GM18873 (cell line): Measurements from ENCODE around the gene REST.
"Not testable (repeated sequence)": the region's sequence is repeated elsewhere in the genome, so short reads cannot be mapped to it uniquely, and the experiment has no call there.

ENCODE experiments used
- ATAC-seq: cut with Tn5 transposase; IDR thresholded peaks from one replicate; pipeline ENCODE4 v1.9.1; 2021; ENCODE audit warnings: mild to moderate bottlenecking, moderate library complexity, moderate number of reproducible peaks; ENCODE audit not compliant: unreplicated experiment, low FRiP score

REST gene, protein sequence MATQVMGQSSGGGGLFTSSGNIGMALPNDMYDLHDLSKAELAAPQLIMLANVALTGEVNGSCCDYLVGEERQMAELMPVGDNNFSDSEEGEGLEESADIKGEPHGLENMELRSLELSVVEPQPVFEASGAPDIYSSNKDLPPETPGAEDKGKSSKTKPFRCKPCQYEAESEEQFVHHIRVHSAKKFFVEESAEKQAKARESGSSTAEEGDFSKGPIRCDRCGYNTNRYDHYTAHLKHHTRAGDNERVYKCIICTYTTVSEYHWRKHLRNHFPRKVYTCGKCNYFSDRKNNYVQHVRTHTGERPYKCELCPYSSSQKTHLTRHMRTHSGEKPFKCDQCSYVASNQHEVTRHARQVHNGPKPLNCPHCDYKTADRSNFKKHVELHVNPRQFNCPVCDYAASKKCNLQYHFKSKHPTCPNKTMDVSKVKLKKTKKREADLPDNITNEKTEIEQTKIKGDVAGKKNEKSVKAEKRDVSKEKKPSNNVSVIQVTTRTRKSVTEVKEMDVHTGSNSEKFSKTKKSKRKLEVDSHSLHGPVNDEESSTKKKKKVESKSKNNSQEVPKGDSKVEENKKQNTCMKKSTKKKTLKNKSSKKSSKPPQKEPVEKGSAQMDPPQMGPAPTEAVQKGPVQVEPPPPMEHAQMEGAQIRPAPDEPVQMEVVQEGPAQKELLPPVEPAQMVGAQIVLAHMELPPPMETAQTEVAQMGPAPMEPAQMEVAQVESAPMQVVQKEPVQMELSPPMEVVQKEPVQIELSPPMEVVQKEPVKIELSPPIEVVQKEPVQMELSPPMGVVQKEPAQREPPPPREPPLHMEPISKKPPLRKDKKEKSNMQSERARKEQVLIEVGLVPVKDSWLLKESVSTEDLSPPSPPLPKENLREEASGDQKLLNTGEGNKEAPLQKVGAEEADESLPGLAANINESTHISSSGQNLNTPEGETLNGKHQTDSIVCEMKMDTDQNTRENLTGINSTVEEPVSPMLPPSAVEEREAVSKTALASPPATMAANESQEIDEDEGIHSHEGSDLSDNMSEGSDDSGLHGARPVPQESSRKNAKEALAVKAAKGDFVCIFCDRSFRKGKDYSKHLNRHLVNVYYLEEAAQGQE

DNA sequence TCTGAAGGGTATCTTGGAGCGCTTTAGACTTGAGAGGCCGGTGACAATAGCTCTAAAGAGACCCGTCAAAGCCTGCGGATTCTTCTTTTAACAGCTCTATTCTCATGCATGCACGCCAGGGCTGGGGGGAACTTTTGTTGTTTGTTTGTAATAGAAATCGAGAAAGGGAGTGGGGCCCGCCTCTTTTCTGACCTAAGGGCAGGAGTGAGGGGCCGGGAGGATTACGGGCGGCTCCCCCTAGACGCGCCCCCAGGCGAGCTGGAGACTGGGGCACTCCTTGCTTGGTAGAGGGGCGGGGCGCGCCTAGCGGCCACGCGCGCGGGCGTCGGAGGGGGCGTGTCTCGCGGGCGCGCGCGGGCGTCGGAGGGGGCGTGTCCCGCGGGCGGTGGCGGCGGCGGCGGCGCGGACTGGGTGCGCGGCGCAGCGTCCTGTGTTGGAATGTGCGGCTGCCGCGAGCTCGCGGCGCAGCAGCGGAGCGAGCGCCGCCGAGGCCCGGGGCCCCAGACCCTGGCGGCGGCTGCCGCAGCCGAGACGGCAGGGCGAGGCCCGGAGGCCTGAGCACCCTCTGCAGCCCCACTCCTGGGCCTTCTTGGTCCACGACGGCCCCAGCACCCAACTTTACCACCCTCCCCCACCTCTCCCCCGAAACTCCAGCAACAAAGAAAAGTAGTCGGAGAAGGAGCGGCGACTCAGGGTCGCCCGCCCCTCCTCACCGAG, at the start of gene REST:
Gene REST, plus strand, starts transcription at position 412 of the 717 bp plus-strand sequence. CDS start 2,739 bp downstream, outside the sequence.
- ATAC-seq: peak; percentile 37

DNA sequence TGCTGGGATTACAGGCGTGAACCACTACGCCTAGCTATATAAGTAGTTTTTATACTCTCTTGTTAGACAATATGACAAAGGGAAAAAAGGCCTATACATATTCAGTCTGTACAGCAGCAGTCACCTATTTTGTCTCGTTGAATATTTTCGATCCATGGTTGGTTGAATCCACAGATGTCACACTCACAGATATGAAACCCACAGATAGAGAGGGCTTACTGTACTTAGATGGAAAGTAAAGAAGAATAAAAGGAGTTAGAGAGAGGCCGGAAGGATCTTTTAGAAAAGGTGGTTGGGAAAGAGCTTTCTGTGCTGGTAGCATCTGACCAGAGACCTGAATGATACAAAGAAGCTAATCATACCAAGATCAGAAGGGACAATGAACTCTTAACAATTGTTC, 47.9 kb upstream of the REST start:
- no peak for ATAC-seq

DNA sequence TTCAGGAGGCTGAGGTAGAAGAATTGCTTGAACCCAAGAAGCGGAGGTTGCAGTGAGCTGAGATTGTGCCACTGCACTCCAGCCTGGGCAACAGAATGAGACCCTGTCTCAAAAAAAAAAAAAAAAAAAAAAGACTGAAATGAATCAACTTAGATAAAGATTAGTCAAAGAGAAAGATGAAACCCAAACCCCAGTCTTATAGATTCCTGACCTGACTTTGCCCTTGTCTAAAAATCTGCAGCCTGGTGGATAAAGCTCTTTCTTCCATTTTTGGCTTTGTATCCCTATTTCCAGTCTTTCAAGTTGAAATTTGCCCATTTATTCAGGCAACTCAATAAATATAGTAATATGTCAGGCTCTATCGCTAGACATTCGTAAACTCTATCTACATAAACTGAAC, 46.9 kb upstream of the REST start:
- ATAC-seq: peak; percentile 50

DNA sequence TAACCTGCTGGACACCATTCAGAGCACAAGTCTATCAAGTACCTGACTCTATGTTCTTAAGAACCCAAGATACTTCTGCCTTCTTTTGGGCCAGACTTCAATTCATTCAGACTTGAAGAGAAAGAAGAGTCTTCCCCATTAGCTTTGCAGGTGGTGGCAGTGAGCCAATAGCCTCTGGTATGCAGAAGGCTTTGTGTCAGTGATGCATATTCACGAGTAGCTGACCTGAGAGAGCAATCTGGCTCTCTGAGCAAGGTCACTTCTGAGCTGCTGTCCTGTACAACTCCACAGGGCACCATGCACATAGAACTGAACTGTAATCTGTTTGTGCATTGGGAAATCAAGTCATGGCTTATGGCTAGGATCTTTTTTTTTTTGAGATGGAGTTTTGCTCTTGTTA, 46.3 kb upstream of the REST start:
- no peak for ATAC-seq

DNA sequence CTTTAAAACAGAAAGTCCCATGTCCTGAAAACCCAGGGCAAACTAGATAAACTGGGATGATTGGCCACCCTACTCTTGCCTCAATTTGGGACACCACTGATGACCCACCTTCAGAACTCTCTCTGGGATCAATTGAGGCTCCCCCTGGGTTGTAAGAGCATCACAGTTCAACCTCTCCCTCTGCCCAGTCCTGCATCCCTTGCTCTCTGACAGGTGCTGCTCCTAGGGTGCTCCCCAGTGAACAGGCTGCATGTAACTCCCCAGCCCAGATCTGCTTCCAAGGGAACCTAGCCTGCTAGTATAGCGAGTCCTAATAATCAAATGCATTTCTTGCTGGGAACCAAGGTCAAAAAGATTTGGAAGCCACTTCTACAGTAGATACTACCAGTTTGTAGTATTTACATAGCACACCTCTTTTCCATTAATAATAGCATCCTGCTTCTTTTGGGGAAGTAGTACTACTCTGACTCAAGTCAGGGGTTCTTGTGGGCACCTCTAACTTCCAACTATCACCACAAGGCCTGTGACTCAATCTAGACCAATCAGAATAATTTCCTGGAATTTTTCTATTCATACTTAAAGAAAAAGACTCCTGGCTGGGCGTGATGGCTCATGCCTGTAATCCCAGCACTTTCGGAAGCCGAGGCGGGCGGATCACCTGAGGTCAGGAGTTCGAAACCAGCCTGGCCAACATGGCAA, 44.1 kb upstream of the REST start:
- no peak for ATAC-seq

DNA sequence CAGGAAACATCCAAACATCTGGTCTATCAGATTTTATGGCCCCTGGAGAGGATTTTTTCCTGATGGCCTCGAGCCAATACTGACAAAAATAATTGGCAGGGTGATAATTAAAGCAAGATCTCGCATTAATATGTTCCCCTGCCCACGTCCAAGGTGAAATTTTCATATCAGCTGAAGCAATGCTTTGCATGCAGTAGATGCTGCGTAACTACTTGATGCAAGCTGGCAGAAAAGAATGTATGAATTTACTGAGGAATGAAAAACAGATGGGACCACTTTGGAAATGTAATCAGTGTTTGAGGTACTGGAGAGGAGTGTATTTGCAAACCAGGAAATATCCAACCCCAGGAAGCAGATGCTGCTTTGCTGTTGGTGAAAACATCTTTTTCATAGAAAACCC, 36.8 kb upstream of the REST start:
- ATAC-seq: no peak

DNA sequence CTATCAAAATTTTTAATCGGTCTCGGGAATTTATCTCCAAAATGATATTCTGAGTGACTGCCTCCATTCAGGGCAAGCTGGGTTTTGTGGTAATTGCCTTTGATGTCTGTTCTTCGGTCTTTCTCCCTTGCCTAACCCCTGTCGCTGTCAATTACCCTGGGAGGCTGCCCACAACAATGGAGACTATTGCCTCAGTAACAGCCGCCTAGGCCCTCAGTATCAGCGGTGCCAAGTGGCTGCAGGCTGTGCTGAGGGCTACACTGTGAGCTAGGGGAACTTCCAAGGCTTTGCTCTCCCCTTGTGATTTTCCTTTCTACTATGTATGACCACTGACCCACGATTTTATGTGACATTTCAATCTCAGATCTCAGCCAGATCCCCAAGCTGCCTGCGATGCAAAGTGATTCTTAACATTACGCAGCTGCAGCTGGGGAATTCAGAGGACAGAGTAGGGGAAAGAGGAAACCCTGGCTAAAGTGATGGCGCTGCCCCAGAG, 36.3 kb upstream of the REST start:
- ATAC-seq: no peak

DNA sequence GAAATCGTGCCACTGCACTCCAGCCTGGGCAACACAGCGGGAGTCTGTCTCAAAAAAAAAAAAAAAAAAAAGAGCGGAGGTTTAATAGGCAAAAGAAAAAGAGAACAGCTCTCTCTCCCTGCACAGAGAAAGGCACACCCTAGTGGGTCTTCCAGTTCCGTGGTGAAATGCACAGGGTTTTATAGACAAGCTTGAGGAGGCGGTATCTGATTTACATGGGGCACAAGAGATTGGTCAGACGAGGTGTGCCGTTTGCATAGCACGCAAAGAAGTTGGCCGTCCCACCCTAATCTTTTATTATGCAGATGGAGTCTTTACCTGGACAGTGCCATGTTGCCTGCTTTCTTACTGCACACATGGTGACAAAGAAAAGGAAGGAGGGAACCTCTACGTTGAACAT, 33.5 kb upstream of the REST start:
- ATAC-seq: no peak

DNA sequence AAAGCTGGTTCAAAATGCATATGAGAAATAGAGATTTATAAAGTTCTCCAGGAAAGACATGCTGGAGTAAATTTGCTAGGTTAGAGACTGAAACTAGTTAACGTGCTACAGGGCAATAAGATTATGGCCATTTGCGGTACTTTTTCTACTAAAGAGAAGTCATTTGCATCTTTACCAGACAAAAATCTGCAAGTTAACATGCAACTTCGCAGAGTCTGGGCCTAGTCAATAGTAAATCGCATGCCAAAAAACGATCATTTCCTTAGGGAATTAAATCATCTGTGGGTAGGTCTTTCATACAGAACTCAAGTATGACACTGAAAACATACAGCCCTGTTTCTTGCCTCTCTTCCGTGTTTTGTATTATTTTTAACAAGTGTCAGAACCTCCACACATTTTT, 32.8 kb upstream of the REST start:
- ATAC-seq: no peak

DNA sequence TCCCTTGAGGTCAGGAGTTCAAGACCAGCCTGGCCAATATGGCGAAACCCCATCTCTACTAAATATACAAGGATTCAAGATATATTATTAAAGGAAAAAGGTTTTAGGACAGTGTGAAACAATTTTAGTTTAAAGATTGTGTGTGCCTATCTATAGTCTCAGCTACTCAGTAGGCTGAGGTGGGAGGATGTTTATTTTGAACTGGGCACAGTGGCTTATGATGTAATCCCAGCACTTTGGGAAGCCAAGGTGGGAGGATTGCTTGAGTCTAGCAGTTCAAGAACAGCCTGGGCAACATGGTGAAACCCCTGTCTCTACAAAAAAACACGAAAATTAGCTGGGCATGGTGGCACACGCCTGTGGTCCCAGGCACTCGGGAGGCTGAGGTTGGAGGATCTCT, 31.4 kb upstream of the REST start:
- no peak for ATAC-seq

DNA sequence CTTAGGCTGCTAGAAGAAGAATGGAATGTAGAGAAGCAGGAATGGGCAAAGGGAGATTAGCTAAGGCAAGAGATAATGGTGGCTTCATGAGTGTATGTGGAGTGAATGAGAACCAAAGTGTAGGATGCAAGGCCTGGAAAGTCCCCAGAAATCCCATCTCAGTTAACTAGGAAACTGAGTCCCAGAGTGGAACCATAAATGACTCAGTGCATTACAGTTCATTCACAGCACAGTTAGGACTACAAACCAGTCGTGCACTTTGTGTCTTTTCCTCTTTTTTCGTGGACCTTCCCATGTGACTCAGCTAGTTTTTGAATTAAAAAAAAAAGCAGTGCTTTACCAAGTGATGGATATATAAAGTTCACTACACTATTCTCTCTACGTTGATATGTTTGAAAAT, 27.7 kb upstream of the REST start:
- ATAC-seq: no peak

- ATAC-seq: no peak
Measured at GRCh38 chr4:56880572-56880971, 27.1 kb upstream of the REST start.

DNA sequence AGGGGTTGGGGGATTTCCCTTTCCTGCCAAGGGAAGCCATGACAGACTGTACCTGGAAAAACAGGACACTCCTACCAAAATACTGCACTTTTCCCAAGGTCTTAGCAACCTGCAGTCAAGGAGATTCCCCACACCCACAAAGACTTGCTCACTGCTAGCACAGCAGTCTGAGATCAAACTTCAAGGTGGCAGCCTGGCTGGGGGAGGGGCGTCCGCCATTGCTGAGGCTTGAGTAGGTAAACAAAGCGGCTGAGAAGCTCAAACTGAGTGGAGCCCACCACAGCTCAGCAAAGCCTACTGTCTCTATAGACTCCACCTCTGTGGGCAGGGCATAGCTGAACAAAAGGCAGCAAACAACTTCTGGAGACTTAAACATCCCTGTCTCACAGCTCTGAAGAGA, 23.2 kb upstream of the REST start:
- not testable (repeated sequence) for ATAC-seq

DNA sequence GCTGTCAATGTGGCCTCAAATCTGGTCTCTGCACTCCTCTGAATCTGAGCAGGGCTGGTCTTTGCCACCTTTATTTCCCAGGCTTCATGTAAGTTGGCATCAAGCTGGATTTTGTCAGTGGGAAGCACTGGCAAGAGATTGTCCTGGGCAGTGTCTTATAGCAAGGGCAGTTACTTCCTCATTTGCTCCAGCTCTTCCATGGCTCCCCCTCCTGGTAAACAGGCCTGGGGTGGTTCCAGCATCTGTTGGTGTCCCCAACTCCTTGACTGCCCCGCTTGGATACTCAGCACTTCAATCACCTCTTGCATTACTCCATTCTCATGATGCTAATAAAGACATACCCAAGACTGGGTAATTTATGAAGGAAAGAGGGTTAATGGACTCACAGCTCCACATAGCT, 15.0 kb upstream of the REST start:
- no peak for ATAC-seq

GRCh38 chr4:56897842-56898241, 9.9 kb upstream of the REST start:
- ATAC-seq: not testable (repeated sequence)

GRCh38 chr4:56900186-56900585, 7.5 kb upstream of the REST start:
- ATAC-seq: not testable (repeated sequence)

DNA sequence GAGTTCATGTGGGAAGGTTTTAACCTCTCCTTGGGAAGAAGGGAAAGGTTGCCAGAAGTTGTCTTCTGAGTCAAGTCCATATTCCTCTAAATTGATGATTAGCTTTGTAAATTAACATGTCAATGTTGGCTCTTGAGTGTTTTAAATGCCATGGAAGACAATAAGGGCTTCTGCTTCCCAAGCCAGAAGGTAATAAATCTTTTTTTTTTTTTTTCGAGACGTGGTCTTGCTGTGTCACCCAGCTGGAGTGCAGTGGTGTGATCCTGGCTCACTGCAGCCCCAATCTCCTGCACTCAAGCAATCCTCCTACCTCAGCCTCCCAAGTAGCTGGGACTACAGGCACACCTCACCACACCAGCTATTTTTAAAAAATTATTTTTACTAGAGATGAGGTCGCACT, 5.0 kb upstream of the REST start:
- no peak for ATAC-seq

- no peak for ATAC-seq
Measured at GRCh38 chr4:56905796-56906195, 1.9 kb upstream of the REST start.

- no peak for ATAC-seq
Measured at GRCh38 chr4:56906489-56907393, 959 bp upstream of the REST start.
